ENCODE measurements around the gene CYTH2.

The CYTH2 gene

GRCh38 chr19:48530770-48531169 lies 61.6 kb downstream of the CYTH2 start:
- DNase-seq: no peak
- in situ Hi-C loops (cut with MboI; ENCODE audit: low pct_unique_long_range_greater_than_20kb, low sequenced_read_pairs): no loop called here
